Testis (tissue), 2 donors: Measurements from ENCODE around the gene STK39.

Experiments used
- POLR2A ChIP-seq: fragments of 450-650 bp; IDR thresholded peaks from one replicate; pipeline ENCODE4 v1.6.1; 2017; ENCODE audit warnings: antibody characterized with exemption, mild to moderate bottlenecking, moderate library complexity
- TF ChIP-seq, protein P1 (sequence below), 3 experiments: fragments of 450-650 bp in 2 of 3; fragments of 200-600 bp in 1 of 3; sonication (generic) in 1 of 3; IDR thresholded peaks; one replicate each; pipeline ENCODE4 v1.5.1; 2016 to 2019; ENCODE audit warnings: antibody characterized with exemption in 3 of 3, mild to moderate bottlenecking in 2 of 3, moderate library complexity in 1 of 3

GRCh38 chr2:168005586-168005985, 241.8 kb downstream of the STK39 start:
- TF ChIP-seq, protein P1, sequence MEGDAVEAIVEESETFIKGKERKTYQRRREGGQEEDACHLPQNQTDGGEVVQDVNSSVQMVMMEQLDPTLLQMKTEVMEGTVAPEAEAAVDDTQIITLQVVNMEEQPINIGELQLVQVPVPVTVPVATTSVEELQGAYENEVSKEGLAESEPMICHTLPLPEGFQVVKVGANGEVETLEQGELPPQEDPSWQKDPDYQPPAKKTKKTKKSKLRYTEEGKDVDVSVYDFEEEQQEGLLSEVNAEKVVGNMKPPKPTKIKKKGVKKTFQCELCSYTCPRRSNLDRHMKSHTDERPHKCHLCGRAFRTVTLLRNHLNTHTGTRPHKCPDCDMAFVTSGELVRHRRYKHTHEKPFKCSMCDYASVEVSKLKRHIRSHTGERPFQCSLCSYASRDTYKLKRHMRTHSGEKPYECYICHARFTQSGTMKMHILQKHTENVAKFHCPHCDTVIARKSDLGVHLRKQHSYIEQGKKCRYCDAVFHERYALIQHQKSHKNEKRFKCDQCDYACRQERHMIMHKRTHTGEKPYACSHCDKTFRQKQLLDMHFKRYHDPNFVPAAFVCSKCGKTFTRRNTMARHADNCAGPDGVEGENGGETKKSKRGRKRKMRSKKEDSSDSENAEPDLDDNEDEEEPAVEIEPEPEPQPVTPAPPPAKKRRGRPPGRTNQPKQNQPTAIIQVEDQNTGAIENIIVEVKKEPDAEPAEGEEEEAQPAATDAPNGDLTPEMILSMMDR (IDR thresholded peaks at IDR 0.05): no peak
- TF ChIP-seq POLR2A: no peak
